Stimulated activated CD4-positive, alpha-beta T cell treated with anti-CD3 and anti-CD28 coated beads, TNF-alpha, amount 100 ng/mL, for 48 hours (primary cell): ENCODE data around the gene GNAI3.

ENCODE experiments used
- DNase-seq, 3 donors: peaks; one replicate each; pipeline ENCODE4 v3.0.0-alpha.2; 2020; ENCODE audit warnings: low read depth in 3 of 3

Gene GNAI3

DNA sequence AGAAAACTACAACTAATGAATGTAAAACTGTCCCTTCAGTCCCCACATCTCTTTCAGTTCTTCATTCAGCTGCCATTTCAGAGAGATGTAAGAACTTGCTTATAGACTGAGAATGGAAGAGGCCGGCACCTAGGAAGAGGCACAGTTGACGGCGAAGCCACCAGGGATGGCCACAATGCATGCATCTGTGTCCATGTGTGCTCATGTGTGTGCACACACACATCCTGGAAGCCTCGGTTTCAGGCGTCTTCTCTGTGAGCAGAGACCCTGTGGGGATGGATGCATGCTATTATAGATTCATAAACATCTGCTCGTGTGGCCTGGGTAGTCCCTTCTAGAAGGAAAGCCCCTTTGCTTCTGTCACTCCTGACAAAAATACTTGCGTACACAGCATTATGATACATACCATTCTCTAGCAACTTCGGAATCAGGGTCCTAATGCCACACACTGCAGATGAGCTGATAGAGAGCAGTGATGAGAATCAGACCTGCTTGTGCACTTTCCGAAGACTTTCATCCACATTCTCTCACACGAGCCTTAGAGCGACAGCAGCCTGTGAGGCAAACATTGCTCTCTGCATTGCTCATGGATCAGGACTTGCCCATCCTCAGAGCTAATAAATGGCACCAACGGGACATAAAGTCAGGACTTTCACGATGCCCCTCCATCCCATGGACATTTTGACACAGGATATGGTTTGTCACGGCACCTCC, 21.2 kb upstream of the GNAI3 start:
- DNase-seq, result no peak

DNA sequence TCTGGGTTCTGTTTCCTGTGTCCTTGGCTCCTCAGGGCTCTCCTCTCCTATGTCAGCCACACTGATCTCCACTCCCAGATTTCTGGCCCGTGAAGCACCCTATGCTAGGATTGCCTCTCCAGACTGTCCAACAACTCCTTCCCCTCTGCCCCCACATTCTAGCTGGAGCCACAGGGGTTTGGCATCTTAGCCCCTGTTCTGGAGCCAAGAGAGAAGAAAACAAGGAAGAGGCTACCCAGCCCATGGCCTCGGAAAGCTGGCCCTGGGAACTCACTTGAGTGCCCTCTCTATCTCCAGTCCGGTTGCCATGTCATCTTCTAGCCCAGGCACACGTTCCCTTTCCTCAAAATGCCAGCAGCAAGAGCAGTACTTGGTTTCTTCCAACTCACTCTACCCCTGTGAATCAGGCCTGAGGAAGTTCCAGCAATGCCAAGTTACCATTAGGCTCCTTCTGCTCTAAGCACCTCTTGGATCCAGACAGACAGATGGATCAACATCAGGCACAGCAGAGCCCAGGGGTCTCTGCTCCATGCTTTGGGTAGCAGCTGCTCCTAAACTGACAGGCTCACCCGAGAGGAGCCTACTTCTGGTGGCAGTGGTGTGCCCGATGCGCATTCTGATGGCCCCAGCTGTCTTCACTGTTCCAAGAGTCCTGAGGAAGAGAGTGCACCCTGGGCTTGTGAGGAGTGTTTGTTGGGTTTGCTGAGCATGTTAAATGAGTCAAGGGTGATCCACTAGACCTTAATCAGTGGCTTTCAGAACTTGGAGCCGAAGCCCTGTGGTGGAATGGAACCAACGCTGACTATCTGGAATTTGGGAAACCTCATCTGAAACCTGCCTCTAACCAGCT, 20.3 kb upstream of the GNAI3 start:
- no peak for DNase-seq

DNA sequence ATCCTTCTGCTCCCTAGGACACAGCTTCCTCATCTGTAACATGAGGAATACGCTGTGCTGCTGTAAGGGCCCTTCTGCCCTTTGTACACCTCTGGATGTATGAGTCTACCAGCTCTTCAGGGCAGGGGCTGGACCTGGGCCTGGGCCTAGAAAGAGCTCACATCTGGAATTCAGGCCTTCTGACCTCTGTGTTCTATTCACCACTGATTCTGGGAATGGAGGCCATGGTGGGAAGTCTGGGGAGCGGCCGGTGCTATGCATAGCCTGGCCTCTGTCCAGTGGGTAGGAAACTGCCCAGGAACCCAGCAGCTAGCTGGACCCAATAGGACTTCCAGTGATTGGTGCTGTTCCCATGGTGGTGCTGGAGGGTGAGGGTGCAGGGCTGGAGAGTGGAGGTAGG, 19.7 kb upstream of the GNAI3 start:
- DNase-seq, result no peak

DNA sequence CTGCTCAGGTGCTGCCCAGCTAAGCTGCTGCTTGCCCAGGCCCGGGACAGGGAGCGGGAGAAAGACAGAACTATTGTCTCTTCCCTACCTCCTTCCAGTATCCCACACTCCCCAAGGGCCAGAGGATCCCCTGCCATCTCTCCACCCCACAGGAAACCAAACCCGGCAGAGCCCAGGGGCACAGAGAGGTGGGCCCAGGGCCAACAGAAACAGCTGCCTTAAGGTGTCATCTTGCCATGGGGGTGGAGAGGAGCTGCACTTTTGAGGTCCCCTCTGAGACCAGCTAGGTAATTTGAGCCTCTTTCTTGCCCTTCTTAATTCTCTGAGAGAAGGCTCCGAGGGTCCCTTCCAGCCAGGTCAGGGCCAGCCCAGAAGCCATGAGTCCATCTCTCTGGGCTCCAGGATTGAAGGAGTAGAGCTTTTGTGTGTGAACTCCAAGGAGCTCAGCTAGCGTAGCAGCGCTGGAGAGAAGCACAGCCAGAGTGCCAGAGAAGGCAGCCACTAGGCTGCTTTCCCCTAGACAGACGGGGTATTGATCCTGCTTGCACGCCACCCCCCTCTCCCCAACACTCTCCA, 18.4 kb upstream of the GNAI3 start:
- no peak for DNase-seq

DNA sequence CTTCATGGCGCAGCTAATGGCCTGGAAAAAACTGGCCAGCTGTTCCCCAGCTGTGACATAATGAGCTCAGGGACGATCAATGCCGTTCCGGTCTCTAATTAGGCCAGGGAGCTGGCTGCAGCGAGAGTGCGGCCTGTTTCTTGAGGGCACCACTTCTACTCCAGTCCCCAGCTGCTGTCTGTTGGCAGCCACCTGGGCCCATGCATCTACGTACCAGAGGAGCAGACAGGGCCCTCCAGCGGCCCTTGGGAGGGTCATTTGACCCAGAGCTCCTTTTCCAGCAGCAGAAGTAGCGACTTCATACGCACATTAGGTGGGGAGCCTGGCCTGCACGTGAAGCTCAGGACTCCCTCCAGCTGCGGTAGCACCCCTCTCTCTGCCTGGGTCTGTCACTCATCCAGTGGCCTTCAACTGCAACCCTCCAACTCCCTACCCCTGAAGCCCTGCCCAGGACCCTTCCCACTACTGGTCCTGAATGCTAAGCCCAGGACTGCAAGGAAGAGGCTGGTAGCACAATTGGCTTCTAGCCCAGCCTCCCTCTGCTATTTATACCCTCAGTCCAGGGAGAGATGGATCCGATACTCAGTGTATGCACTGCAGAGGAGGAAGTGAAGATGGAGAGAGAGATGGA, 17.8 kb upstream of the GNAI3 start:
- no peak for DNase-seq

DNA sequence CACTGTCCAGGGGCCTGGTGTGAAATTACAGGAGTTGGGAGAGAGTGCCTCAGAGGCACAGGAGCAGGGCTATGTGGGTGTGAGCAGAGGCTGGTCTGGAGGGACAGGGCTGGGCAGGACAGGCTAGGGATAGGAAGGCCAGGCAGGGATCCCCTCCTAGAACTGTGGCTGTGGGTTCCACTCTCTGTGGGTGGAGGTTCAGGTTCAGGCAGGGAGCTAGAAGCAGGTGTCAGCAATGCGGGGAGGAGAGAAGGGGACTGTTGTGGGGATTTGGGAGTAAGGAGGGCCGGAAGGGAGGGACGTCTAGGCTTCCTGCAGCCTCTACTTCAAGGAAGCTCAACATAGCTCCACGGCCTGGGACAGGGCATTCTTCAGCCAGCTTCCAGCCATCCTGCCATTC, 17.0 kb upstream of the GNAI3 start:
- no peak for DNase-seq

DNA sequence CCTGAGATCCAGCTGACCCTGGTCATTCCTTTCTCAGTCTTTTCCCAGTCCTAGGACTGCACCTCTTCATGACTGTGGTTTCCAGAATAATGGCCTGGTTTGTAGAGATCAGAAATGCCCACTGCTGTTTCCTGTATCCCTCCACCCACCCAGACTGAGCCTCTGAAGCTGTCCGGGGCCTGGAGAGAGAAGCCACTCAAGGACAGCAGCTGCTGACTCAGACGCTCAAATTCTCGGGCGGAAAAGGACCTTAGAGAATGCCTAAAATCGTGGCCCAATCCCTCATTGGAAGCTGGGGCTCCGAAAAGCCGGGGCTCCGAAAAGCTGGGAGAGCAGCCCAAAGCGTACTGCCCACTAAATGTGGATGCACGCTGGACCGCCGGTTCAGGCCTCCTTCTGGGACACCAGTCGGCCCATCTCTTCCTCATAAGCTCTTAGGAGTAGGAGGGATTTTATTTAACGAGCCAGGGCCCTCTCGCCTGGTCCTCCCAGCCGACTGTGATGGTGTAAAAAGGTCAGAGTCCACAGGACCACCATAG, 16.5 kb upstream of the GNAI3 start:
- no peak for DNase-seq

DNA sequence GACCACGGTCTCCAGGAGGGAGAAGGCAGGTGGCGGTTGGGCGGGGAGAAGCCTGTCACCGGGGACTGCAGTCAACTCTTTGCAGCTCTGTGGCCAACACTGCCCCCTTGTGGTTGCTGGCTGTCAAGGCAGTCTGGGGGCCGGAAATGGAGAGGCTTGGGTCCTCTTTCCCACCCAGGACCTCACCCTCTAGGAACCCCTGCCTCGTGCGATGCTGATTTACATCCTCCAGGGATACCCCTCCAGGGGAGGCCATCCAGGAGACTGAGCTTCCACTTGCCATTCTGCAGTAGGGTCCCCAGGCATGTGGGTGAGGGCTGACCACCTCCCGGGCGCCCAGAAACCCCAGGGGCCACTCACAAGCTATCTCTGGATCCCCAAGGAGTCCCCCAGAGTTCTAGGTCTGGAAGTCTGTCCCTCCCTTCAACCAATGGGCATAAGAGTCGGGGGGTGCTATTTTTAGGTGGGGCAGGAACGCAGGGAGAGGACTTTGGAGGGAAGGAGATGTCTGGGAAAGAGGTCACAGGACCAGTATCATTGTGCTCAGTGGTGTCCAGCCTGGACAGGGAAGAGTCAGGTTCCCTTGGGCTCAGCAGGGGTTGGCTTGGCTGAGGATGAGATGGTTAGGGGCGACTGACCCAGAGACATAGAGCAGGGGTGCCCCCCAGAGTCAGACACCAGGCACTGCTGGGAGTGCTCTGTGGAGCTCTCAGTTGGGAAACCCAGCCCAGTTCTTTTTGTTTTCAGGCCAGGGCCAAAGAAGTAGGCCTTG, 15.9 kb upstream of the GNAI3 start:
- DNase-seq, result peak; percentile 82 to 89 (median 82)

DNA sequence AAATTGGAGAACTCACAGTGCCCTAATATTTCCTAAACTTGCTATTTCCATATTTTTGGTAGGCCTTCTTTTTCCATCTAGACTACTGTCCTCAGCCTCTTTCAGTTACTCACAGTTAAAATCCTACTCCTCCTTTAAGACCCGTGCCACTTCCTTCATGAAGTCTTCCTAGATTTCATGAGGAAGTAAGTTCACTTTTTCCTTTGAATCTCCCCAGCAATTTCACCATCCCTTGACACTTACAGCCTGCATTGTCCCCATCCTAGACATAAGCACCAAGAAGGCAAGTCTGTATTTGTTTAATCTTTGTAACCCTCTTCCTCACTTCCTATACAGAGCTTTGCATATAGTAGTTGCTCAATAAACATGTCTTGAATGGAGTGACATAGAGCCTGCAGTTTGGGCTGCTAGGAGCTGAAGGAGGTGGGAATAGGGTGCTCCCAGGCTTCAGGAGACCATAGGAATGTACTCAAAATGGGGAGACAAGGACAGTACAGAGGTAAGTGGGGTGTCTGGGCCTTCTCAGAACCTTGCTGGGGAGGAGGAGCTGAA, 14.0 kb upstream of the GNAI3 start:
- DNase-seq, result no peak

DNA sequence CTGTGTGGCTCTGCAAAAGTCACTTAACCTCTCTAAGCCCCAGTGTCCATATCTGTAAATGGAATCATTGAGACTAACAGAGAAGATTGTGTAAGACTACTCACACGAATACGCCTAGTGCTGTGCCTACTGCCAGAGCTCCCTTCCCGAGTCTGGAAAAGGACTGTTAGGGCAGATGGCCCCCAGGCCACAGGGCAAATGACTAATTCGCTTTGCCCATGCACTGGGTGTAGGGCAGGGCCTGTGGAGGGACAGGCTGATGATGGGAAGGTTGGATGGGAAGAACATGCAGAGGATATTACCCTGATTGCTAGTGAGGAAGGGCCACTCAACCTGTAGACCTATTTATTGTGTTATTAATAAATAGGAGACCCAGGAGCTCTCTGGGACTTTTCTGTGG, 12.9 kb upstream of the GNAI3 start:
- no peak for DNase-seq

DNA sequence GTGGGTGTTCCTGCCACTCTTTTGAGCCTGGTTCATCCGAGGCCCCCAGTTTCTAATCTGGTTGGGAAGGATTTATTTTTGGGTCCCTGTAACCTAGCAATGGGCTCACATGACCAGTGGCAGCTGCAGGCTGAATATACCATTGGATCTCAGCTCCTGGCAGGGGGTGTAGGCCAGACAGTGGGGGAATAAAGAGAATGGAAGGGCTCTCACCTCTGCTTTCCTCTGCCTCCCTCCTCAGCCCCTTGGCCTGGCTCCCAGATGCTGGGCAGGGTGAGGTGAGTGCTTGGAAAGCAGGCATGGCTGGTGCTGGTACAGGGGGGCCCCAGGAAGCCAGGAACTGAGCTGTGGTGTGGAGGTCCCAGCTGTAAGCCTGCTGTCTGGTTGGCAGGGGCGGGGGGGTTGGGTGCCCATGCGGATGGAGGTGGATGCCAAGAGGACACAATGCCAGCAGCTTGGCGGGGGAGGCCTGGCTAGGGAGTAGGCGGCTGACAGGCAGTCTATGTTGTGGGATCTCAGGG, 12.4 kb upstream of the GNAI3 start:
- no peak for DNase-seq

DNA sequence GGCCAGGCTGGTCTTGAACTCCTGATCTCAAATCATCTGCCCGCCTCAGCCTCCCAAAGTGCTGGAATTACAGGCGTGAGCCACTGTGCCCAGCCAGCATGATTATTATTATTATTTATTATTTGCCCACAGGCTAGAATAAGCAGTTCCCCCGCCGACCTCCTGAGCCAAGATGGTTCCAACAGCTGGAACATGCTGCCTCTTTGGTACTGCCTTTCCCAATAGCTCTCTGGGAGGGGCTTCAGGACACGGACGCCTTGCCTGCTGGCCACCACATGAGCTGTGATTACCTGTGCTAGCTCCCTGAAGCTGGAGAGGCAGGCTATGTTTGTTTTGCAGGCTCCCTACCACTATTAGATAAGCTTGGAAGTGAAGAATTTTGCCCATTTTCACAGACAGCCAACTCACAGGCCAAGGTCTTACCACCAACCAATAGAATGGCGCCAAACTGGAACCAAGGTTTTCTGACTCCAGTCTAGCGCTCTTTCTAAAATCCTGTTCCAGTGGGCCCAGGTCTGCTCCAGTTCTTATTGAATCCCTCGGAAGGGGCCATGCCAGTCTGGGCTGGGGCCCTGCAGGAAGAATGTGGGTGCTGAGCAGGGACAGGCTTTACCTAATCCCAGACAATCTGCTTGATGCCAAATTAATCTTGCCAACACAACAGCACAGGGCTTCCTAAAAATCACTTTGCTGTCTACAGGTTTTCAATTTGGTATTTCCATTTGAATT, 10.8 kb upstream of the GNAI3 start:
- DNase-seq, result no peak

DNA sequence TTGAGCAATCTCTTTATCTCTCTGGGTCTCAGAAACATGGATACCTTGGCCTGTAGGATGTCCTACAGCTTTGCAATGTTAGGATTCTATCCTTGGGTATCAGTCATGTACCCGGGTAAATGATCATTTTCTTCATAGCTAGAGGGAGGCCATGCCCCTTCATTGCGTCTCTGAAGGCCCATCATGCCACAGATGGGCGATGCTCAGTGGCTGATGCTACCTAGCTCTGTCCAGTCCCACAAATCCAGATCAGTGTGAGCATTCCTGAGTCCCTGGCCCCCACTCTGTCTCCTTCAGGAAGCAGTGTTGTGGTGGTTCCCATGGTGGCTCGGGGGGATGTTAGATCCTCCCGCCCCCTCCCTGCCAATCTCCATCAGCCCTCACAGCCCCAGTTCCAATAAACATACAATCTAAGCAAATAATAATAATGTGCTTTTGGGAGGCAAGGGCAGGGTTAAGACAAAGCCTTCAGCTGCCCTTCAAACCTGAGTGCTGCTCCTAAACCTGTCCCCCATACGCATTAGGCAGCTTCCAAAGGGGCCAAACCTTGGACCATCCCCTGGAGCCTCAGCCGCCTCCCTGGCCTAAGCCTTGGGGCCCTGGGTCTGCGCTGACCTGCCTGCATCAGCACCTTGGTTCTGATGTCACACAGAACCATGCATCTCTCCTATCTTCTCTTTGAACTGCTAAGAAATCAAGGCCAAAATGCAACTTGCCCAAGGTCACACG, 9.4 kb upstream of the GNAI3 start:
- no peak for DNase-seq

DNA sequence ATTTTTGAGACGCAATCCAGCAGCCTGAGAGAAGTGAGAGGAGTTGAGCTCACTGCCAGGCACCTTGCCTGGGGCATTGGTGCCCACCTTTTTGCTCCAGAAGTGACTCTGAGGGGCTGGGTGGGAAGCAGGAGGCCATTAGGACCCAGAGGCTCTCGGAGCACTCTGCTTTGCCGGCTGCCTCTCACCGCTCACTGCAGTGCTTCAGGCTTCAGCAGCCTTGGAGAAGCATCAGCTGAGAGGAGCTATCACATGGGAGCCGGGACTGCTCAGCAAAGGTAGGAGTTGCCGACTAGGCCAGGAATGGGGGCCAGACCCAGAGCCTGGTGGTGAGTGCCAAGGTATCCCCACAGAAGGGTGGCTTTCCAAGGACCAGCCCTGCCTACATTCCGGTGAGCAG, 8.7 kb upstream of the GNAI3 start, which contains the start of gene GPR61:
TSS of gene GPR61 (plus strand) at position 197 of the 400 bp plus-strand sequence. CDS start 3,151 bp downstream, outside the sequence.
- DNase-seq, result no peak

DNA sequence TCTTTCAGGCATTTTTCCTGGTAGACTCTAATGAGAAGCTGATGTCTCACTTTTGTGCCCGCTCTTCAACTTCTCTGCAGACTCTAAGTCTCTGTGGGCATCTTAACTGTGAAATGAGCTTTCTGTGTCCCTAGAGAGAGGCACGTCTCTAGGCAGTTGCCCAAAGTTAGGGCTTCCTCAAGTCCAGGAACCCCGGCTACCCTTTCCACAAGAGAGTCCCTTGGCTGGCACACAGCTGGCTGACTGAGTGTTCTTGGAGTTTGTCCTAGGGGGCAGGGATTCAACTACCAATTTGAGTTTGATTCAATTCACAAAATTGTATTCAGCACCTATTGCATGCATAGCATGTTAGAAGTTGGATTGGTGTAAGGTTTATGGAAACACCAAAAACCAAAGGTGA, 7.3 kb upstream of the GNAI3 start:
- no peak for DNase-seq

DNA sequence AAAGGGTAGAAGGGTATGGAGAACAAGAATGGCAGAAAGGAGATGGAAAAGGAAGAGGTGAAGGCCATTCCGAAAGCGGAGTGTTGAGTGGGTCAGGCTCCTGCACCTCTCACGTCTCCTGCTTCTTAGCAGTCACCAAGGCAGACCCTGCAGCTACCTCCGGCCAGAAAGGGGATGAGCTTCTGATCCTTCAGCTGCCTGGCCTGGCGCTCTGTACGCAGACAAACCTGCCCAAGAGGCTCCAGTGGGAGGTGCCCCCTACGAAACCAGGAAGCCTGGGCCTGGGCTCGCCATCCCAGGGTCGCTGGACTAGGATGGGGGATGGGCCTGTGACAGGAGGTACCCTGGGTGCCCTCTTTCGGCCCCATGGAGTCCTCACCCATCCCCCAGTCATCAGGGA, 5.8 kb upstream of the GNAI3 start:
- no peak for DNase-seq

DNA sequence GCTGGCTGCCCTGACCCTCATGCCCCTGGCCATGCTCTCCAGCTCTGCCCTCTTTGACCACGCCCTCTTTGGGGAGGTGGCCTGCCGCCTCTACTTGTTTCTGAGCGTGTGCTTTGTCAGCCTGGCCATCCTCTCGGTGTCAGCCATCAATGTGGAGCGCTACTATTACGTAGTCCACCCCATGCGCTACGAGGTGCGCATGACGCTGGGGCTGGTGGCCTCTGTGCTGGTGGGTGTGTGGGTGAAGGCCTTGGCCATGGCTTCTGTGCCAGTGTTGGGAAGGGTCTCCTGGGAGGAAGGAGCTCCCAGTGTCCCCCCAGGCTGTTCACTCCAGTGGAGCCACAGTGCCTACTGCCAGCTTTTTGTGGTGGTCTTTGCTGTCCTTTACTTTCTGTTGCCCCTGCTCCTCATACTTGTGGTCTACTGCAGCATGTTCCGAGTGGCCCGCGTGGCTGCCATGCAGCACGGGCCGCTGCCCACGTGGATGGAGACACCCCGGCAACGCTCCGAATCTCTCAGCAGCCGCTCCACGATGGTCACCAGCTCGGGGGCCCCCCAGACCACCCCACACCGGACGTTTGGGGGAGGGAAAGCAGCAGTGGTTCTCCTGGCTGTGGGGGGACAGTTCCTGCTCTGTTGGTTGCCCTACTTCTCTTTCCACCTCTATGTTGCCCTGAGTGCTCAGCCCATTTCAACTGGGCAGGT, 5.0 kb upstream of the GNAI3 start:
- DNase-seq, result no peak

DNA sequence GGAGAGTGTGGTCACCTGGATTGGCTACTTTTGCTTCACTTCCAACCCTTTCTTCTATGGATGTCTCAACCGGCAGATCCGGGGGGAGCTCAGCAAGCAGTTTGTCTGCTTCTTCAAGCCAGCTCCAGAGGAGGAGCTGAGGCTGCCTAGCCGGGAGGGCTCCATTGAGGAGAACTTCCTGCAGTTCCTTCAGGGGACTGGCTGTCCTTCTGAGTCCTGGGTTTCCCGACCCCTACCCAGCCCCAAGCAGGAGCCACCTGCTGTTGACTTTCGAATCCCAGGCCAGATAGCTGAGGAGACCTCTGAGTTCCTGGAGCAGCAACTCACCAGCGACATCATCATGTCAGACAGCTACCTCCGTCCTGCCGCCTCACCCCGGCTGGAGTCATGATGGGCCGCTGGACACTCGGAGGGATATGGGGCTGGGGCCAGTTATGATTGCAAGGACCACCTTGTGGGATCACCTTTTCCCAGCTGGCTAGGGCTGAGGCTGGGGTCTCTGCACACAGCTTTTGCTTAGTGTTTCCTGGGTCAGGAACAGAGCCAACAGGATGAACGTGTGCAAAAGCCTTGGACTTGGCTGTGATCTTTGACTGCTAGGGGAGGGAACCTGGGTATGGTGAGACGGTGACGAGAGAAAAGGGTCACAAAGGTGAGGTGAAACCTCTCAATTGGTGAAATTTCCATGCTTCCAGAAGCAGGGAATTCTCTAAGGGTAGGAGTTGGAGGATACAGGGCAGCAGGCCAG, 4.3 kb upstream of the GNAI3 start:
- DNase-seq, result no peak
